ENCODE measurements around the gene MTMR3. TPM values are rescaled to one million over a fixed set of nuclear protein-coding genes. Genes with fewer than 3 reads are reported as not detected.
A peak's percentile ranks its signal among the peaks of the same experiment; 100 is the strongest.

Gene MTMR3
- total RNA-seq, 1 experiment from 2014 or later: 11.8 TPM

- DNase-seq (ENCODE audit: low read depth): no peak
Measured at GRCh38 chr22:30027169-30027568, 144.2 kb downstream of the MTMR3 start.

GRCh38 chr22:30027791-30028190 is 144.8 kb downstream of the MTMR3 start:
- DNase-seq (ENCODE audit: low read depth): no peak

- no peak for DNase-seq (ENCODE audit: low read depth)
Measured at GRCh38 chr22:30028731-30029130, 145.8 kb downstream of the MTMR3 start.

DNA sequence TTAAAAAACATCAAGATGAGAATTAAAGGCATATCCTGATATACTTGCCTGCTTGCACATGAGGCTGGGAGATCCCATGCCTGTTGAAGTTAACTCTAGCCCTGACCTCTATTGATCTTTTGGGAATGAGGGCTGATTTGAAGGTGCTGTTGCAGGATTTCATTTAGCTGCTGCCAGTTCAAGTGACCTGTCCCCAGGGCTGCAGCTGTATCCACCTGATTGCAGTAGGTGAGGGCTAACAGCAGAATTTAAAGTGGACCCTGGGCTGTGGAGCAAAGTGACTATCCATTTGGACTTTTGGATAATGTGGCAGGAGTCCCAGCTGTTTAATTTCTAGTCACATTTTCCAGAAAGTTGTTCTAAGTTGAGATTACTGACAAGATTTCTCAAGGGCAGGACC is 146.5 kb downstream of the MTMR3 start:
- DNase-seq (ENCODE audit: low read depth): no peak

- DNase-seq (ENCODE audit: low read depth): no peak
Measured at GRCh38 chr22:30030329-30030728, 147.4 kb downstream of the MTMR3 start.

DNA sequence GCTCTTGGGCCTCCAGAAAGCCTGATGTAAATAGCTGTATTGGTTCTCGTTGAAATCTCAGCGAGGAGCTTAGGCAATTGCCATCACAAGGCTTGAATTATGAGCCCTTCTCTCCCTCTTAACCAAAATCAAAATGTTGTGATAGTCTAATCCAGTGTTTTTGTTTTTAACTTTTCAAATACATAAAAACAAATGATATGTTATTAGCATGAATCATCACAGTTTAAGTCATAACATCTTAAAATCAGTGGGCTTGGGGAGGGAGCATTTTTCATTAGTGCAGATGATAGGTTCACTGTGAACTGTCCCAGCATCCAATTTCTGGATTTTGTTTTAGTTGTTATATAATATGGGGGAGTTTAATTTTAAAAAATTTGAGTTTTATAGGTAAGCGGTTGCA is 148.4 kb downstream of the MTMR3 start:
- no peak for DNase-seq (ENCODE audit: low read depth)

DNA sequence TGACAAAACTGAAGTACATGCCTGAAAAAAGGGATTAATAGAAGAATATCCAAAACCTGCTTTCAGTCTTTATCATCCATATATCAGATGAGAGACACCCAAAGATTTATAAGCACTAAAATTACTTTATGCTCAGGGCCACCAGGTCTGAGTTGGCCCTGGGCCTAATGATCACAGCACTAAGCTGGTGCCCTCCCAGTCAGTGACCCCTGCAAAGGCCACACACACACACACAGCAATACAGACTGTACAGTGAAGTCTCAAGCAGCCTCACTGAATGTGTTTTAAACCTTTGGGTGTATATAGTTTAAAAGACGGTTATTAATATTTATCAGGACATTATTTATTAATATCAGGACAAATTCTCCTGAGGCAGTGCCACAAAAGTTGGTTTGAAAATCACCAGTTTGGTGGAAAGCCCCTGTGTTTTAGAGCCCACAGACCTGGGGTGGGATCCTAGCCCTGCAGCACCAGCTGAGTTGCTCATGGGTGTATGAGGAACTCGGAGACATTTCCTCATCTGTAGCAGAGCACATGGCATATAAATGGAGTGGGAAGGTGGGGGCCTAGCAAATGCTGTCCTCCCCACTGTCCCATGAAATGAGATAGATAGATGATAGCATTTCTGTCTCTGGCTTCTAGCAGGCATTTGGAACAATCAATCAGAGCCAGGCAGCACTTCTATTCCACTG is 148.9 kb downstream of the MTMR3 start:
- no peak for DNase-seq (ENCODE audit: low read depth)

DNA sequence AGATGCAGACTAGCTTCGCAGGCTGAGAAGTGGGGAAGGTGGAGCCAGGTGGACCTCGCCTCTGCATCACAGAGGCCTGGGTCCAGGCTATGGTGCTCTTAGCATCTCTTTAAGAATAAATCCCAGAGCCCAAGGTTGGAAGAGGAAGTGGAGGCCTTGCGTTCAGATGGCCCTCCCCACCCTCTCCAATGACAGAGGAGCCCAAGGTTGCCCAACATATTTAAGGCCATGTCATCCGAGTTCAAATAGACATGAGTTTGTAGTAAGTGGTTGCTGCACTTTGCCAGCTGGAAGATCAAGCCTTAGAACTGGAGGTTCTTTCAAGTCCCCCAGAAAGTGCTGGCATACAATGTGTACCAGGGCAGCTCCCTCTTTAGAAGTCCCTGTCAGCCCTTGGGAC is 150.2 kb downstream of the MTMR3 start:
- DNase-seq (ENCODE audit: low read depth): no peak

- DNase-seq (ENCODE audit: low read depth): no peak
Measured at GRCh38 chr22:30033901-30034300, 150.9 kb downstream of the MTMR3 start.

- peak; percentile 18 for DNase-seq (ENCODE audit: low read depth)
Measured at GRCh38 chr22:30036656-30037055, 153.7 kb downstream of the MTMR3 start.

- DNase-seq (ENCODE audit: low read depth): peak; percentile 55
Measured at GRCh38 chr22:30038219-30038618, 155.2 kb downstream of the MTMR3 start.

- no peak for DNase-seq (ENCODE audit: low read depth)
Measured at GRCh38 chr22:30040499-30041260, 157.7 kb downstream of the MTMR3 start.

DNA sequence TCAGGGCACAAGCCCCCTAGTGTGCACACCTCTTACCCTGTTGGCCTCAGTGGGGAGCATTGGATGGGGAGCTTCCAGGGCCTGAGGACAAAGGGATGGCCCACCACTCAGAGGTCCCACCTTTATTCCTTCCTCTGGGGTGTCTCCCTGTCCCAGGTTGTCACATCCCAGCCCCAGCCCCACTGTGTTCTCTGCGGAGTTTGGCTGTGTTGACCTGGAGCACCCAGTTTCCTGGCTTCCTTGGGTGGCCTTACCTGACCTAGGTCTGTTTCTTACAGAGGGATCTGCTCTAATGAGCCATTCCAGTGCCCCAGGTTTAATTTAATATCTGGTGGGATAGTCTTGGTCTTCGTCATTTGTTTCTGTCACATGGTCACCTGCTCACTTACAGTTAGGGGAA is 158.5 kb downstream of the MTMR3 start:
- DNase-seq (ENCODE audit: low read depth): no peak

GRCh38 chr22:30041881-30042280 is 158.9 kb downstream of the MTMR3 start:
- DNase-seq (ENCODE audit: low read depth): no peak

GRCh38 chr22:30043161-30043560 is 160.2 kb downstream of the MTMR3 start:
- no peak for DNase-seq (ENCODE audit: low read depth)

DNA sequence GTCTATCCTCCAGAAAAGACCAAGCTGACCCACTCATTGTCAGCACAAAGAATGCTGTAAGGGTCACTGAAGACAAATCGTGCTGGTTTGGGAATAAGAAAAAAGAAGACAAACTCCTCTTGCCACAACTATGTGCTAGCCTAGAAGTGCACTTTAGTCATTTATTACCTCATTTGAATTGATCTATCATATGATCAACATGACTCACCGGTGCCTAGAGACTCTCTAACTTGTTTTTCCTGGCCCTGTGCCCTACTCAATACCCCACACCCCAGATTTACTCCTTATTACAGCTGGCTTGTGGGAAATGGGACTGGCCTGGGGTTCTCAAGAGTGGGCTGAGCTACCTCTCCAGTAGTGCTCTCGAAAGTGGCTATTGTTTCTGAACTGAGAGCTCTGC is 161.4 kb downstream of the MTMR3 start:
- peak; percentile 84 for DNase-seq (ENCODE audit: low read depth)

DNA sequence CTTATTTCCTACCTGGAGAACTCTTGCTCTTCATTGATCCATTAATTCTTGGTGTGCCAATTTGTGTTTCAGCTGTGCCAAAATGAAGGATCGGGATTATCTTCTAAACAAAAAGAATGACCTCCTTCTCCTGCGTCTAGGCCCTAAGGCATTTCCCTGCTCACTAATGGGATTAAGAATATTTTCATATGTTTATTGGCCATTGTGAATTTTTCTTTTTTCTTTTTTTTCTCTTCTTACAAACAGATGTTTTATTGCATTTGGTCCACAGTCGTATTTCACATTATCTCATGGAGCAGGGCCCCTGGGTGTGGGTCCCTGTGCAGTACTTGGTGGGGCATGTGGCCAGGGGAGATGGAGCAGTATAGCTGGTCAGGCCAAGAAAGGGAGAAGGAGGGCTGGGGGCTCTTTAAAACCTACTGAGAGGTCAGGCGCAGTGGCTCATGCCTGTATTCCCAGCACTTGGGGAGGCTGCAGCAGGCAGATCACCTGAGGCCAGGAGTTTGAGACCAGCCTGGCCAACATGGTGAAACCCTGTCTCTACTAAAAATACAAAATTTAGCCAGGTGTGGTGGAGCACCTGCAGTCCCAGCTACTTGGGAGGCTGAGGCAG is 162.0 kb downstream of the MTMR3 start:
- DNase-seq (ENCODE audit: low read depth): no peak

DNA sequence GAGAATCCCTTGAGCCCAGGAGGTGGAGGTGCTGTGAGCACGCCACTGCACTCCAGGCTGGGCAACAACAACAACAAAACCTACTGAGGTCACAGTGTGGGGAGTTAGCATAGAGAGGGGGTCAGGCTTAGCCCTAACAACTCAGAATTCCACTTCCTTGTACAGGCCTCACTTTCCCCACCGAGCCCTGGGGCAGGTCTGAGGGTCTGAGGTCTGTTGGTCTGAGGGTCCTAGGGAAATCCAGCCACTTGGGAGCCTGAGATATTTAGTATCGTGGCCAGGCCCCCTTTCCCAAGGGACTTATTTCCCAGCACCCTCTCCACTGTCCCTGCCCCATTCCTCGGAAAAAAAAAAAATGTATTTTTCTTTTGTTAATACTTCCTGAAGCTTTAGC is 162.5 kb downstream of the MTMR3 start:
- no peak for DNase-seq (ENCODE audit: low read depth)

DNA sequence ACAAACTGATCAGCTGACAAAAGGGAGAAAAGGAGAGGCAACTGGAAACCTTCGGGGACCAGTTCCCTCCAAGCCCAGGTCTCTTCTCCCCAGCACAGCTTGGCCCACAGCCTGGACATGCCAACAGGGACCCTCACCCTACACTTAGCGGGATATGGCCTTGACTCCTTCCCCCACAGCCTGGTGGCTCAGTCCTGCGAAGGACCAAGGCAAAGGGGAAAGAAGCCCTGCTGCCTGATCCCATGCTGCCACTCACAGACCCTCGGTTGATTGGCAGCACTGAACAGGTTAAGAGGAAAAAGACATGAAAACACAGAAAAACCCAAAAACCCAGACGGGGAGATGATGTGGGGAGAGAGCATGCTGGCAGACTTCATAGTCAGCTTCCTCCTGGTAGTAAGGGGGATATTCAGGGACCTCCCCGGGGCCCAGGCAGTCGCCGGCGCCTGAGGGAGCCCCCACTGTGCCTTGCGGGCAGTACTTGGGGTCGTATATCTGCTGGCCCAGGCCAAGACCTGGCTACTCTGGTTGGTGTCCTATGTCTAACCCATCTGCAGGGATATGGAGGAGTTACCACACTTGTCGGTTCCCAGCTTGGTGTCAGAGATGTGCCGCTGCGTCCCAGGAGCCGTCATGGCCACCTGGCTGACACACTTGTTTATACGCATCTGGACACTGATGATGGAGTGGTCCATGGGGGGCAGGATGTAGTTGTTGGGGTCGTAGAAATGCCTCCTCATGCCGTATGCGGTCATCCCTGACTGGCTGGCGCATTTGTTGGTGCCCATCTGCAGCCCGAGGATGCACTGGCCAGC is 163.1 kb downstream of the MTMR3 start:
- DNase-seq (ENCODE audit: low read depth): no peak

DNA sequence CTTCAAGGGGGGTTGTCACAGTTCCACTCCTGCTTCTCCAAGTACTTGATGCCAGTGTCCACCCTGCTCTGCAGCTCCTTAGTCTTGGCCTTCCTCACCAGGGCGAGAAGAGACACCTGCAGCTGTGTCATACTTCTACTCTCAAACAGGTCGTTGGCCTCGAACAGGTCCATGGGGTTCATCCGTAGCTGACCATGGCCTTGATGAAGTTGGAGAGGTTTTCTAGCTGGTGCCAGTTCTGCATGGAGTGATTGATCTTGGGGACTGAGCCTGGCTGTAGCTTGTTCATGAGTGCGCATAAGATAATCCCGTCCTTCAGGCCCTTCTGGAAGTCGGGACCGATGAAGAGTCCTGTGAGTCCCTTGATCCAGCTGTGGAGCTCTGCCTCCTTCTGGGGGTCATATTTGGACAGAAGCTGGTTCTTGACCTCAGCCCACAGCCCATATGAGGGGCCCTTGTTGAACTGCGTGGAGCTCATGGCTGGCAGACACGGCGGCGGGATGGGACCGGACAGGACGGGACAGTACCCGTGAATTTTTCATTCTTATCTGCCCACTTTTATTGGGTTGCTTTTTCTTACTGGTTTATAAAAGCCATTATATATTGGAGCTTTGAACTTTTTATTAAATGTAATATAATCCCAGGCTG is 163.9 kb downstream of the MTMR3 start:
- no peak for DNase-seq (ENCODE audit: low read depth)

- peak; percentile 31 for DNase-seq (ENCODE audit: low read depth)
Measured at GRCh38 chr22:30047364-30047738, 164.4 kb downstream of the MTMR3 start.

- DNase-seq (ENCODE audit: low read depth): no peak
Measured at GRCh38 chr22:30048681-30049080, 165.7 kb downstream of the MTMR3 start.

Measured in Daoy (cell line).